ENCODE results near the gene BMPR1A.

DNA sequence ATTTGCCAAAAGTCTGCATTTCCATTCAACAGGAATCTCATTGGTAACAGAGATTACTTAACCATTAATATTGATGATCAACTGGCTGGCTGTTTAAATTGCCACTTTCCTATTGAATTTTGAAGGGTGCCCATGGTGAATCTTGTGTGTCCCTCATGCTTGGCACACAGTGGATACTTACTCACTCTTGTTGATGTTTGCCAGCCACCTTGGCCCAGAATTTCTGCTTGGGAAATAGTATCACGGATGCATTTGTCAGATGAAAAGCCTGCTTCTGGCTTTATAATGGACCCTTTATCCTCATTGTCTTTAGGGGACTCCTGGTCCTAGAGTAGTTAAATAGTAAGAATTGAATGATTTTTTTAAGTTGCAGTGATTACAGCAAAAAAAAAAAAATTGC, 149.0 kb downstream of the BMPR1A start:
- no peak for TF ChIP-seq NFRKB (IDR thresholded peaks at IDR 0.05; ENCODE audit: low read depth)
- no peak for TF ChIP-seq RFX5 (IDR thresholded peaks at IDR 0.05; ENCODE audit: low read depth, low read length)
- TF ChIP-seq RAD21 (CRISPR knock-in tag; conservative IDR thresholded peaks at IDR 0.05 in 1 of 2, IDR thresholded peaks at IDR 0.05 in 1 of 2): no peak
- TF ChIP-seq, protein P1, sequence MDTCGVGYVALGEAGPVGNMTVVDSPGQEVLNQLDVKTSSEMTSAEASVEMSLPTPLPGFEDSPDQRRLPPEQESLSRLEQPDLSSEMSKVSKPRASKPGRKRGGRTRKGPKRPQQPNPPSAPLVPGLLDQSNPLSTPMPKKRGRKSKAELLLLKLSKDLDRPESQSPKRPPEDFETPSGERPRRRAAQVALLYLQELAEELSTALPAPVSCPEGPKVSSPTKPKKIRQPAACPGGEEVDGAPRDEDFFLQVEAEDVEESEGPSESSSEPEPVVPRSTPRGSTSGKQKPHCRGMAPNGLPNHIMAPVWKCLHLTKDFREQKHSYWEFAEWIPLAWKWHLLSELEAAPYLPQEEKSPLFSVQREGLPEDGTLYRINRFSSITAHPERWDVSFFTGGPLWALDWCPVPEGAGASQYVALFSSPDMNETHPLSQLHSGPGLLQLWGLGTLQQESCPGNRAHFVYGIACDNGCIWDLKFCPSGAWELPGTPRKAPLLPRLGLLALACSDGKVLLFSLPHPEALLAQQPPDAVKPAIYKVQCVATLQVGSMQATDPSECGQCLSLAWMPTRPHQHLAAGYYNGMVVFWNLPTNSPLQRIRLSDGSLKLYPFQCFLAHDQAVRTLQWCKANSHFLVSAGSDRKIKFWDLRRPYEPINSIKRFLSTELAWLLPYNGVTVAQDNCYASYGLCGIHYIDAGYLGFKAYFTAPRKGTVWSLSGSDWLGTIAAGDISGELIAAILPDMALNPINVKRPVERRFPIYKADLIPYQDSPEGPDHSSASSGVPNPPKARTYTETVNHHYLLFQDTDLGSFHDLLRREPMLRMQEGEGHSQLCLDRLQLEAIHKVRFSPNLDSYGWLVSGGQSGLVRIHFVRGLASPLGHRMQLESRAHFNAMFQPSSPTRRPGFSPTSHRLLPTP (IDR thresholded peaks at IDR 0.05; ENCODE audit: borderline replicate concordance, extremely low read depth, insufficient read length): no peak
- TF ChIP-seq, protein P2, sequence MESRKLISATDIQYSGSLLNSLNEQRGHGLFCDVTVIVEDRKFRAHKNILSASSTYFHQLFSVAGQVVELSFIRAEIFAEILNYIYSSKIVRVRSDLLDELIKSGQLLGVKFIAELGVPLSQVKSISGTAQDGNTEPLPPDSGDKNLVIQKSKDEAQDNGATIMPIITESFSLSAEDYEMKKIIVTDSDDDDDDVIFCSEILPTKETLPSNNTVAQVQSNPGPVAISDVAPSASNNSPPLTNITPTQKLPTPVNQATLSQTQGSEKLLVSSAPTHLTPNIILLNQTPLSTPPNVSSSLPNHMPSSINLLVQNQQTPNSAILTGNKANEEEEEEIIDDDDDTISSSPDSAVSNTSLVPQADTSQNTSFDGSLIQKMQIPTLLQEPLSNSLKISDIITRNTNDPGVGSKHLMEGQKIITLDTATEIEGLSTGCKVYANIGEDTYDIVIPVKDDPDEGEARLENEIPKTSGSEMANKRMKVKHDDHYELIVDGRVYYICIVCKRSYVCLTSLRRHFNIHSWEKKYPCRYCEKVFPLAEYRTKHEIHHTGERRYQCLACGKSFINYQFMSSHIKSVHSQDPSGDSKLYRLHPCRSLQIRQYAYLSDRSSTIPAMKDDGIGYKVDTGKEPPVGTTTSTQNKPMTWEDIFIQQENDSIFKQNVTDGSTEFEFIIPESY (CRISPR knock-in tag; IDR thresholded peaks at IDR 0.05): no peak

Measured in K562 (cell line).